NCI-H524 (cell line): ENCODE measurements around the gene ZNF606.

Experiments used
- DNase-seq, 2 experiments: peaks; one replicate each; lab custom pipeline; 2025; lab: John Stamatoyannopoulos, UW

Gene ZNF606

GRCh38 chr19:57927587-57927986, 75.0 kb downstream of the ZNF606 start:
- DNase-seq: no peak
